CD4-positive, alpha-beta T cell treated with Interleukin-4 for 1 hour (primary cell): ENCODE results near the gene UBE2N.
"Not testable (repeated sequence)": the region's sequence is repeated elsewhere in the genome, so short reads cannot be mapped to it uniquely, and the experiment has no call there.

ENCODE experiments used
- DNase-seq, 2 donors: peaks; one replicate each; pipeline ENCODE4 v3.0.0-alpha.2; 2020 to 2022

UBE2N gene

DNA sequence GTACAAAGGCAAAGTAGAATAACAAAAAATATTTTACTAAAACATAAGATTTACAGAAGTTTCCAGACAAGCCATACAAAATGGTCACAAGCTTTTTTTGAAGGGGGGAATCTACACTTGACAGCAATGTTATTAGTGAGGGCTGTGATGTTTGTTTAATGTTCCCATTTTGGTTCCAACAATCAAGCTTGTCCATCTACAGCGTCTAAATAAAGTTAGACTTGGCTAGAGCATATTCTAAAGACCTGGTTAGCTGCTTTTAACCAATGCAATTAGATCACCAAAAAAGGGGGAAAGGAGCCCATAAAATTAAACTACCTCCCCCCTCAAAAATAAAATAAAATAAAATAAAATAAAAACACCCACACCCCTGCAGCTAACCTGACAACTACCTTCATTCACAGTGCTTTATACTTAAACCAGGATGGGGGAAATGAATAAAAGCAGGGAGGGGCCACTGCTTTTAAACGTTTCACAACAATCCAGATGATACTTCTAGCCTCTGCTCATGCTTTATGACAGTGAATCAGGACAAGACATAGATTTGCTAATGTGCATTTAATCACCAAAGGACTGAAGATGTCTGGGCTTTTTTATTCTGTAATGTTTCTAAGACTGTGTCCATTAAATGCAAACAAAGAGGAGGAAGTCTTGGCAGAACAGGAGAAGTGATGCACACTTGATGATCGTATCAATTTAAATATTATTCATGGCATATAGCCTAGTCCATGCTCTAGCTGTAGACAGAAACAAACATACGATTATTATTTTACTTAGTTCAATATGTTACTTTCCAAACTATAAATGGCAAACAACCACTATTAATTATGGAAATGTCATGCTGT is 32.2 kb downstream of the UBE2N start:
- DNase-seq, result not testable (repeated sequence)

- no peak for DNase-seq
These were observed 32.9 kb downstream of the UBE2N start for GRCh38 chr12:93408813-93409212.

DNA sequence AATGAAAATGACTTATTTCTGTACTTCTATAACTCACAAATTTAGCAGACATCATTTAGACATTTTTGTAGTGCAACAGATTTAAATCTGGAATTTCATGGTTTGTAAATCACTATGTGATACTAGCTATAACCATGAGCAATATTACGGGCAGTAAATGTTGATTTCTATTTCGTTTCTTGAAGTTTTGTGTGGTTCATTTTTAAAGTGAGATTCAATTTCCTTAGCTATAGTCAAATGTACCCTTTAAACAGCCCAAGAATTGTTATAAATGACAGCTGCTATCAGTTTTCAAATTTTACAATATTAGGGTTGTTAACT is 33.8 kb downstream of the UBE2N start:
- no peak for DNase-seq

DNA sequence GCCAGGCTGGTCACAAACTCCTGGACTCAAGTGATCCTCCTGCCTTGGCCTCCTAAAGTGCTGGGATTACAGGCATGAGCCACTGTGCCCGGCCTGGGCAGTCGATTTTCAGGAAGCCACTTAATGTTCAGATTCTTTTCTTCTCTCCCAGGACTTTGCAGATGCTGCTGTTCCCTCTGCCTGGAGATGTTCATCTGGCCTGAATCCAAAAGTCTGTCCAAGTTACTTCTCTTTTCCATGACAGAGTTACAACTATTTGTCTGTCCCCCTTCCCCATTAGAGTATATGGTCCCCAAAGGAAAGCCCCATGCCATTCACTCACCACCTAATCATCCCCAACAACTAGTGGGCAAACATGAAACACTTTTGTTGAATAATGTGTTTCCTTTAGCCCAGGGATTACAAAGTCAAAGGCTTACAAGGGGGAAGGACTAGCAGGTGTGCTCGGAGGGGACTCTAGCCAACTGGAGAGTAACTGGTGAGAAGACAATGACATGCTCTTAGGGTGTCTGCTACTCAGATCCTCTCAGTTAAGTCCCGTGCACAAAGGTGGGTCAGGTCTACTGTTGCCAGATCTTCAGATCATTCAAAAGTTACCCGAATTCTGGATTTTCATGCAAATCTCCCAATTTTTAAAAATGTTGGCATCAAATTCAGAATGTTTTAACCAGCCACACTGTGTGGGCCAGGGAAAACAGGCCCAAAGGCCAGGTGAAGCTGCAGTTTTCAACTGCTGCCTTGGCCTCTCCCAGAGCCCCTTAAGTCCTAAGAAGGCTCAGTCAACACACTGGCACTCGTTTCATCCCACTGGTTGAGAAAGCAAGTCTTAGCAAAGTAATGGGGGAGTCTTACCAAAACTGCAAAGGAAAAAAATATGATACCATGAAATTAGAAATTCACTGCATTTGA is 34.4 kb downstream of the UBE2N start:
- no peak for DNase-seq

DNA sequence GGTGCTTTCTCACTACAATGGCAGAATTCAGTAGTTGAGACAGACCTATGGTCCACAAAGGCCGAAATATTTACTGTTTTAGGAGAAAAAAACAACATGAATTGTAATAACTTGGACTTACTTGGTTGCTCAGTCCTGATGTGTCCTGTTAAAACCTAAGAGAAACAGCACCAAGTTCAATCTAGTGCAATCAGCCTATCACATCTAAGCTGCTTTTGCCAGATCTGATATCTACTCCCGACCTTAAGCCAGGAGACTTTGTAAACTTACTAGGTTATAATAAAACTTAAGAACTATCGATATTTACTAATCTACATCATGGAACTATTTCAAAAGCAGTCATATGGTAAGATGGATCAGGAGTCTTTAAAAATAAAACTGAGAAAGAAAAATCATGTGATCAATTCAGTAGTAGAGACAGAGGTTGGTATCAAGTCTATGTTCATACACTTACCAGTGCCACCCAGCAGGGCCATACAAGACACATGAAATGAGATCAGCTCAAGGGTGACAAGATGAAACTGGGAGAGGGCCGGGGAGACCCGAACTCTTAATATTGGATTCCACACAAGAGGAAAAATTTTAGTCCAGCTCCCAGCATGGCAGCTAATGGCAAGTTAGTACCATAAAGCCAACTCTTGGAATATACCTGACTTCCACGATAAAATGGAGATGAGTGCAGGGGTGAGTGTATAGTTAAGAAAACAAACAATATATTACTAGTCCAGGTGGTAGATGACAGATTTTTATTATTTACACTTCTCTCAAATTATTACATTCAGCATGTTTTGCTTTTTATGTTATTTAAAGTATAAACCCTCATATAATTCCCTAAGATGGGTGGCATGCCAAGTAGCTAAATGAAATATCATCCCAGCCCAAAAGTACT is 36.5 kb downstream of the UBE2N start:
- no peak for DNase-seq

GRCh38 chr12:93403988-93404803 is 37.6 kb downstream of the UBE2N start:
- DNase-seq, result no peak

DNA sequence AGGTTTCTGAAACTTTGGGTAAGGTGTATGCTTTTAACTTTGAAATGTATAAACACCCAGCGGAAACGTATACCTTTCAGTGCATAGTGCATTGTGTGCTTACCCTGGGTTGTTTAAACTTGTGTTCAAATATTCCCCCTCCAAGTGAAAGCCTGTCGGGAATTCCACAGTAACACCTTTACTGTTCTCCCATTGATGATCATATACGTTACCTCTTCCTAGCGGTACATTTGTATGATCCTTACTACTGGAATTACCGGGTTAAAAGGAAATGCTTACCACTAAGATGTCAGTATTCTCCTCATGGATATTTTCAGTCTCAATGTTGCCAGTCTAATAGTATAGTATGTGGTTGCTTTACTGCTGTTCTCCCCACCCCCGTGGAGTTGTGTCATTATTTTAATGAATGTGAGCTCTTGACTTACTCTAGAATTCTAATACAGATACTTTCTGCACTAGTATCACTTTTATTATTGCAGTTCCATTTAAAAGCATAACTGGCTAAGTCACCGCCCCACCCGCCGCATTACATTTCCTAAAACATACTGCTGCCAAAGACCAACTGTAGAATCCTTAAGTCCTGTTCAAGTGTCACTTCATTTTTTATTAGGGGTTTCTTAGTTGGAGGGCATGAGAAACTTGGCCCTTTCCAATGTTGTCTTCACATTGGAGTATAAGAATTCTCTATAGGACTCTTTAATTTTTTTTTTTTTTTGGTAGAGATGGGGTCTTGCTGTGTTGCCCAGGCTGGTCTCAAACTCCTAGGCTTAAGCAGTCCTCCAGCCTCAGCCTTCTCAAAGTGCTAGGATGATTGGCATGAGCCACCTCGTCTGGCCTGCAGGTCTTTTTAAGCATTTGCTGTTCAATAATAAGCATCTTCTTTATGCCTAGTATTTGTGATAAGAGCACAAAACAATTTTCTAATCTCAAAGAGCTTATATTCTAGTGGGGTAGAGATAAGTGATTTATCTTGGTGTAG is 39.1 kb downstream of the UBE2N start:
- DNase-seq, result no peak

GRCh38 chr12:93399183-93399863 is 42.4 kb downstream of the UBE2N start:
- not testable (repeated sequence) for DNase-seq

GRCh38 chr12:93397412-93397811 is 44.3 kb downstream of the UBE2N start:
- DNase-seq, result no peak

- no peak for DNase-seq
These were observed 48.3 kb downstream of the UBE2N start for GRCh38 chr12:93393425-93393824.

GRCh38 chr12:93390549-93391297 is 51.0 kb downstream of the UBE2N start:
- no peak for DNase-seq

GRCh38 chr12:93390031-93390430 is 51.7 kb downstream of the UBE2N start:
- no peak for DNase-seq

DNA sequence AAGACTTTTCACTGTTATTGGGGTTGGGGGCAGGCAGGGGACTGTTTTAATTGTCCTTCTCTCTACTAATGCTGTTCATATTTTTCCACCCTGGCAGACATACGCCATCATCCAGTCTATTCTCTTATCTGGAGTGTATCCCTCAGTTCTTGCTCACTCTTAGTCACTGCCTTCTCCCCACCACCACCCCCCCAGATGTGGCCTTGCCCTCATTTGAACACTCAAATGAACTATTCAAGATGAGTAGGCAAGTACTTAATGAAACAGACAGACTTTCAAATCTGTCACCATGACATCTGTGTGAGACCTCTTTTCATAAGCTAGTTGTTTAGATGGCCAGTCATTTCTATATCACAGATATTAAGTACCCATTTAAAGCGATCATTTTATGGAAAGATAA is 54.0 kb downstream of the UBE2N start:
- no peak for DNase-seq

GRCh38 chr12:93381976-93382437 is 59.7 kb downstream of the UBE2N start:
- DNase-seq, result not testable (repeated sequence)

GRCh38 chr12:93381161-93381975 is 60.4 kb downstream of the UBE2N start:
- DNase-seq, result no peak

GRCh38 chr12:93380480-93381121 is 61.1 kb downstream of the UBE2N start:
- DNase-seq, result no peak

- no peak for DNase-seq
These were observed 61.8 kb downstream of the UBE2N start for GRCh38 chr12:93379981-93380361.
